HUES64 (cell line): Measurements from ENCODE around the gene MTG1.

ENCODE experiments used
- H3K27ac ChIP-seq: 2 replicates; pipeline ENCODE4 v1.7.0; 2013; ENCODE audit warnings: low read depth, low read length, inconsistent platforms
- H3K27me3 ChIP-seq: 2 replicates; pipeline ENCODE4 v1.6.1; 2013; ENCODE audit warnings: mild to moderate bottlenecking, low read length; ENCODE audit not compliant: insufficient read depth
- H3K36me3 ChIP-seq: 2 replicates; pipeline ENCODE4 v1.6.1; 2013; ENCODE audit warnings: mild to moderate bottlenecking, low read length; ENCODE audit not compliant: insufficient read depth
- H3K4me1 ChIP-seq: 2 replicates; pipeline ENCODE4 v1.6.1; 2013; ENCODE audit warnings: mild to moderate bottlenecking, low read length, moderate library complexity; ENCODE audit not compliant: insufficient read depth
- H3K4me3 ChIP-seq: 2 replicates; pipeline ENCODE4 v1.5.1; 2013; ENCODE audit warnings: mild to moderate bottlenecking, low read length, moderate library complexity
- H3K9ac ChIP-seq: 2 replicates; pipeline ENCODE4 v1.6.1; 2013; ENCODE audit warnings: mild to moderate bottlenecking, low read depth, low read length
- H3K9me3 ChIP-seq: 2 replicates; pipeline ENCODE4 v1.6.1; 2013; ENCODE audit warnings: low read depth, low read length; ENCODE audit not compliant: insufficient read depth
- WGBS: fragments of 150-250, 120-280 bp; methylation state at CpG from one replicate; pipeline ENCODE4 v1.1.7; 2013; ENCODE audit warnings: missing lambda C conversion rate; 5-methylcytosine and 5-hydroxymethylcytosine counted together

MTG1 gene

GRCh38 chr10:133446979-133447378, 53.0 kb downstream of the MTG1 start:
- H3K27ac ChIP-seq, result no peak overlapping the region
- H3K27me3 ChIP-seq, result no peaks in the 10 kb centered on the region
- no peak overlapping the region for H3K4me3 ChIP-seq
- no peaks in the 10 kb centered on the region for H3K36me3 ChIP-seq
- H3K9me3 ChIP-seq, result peaks cover 72% of the 10 kb centered on the region
- 90% methylated on average over 11 of the region's 11 CpGs for whole genome bisulfite sequencing
- H3K9ac ChIP-seq, result no peak overlapping the region
- no peaks in the 10 kb centered on the region for H3K4me1 ChIP-seq

DNA sequence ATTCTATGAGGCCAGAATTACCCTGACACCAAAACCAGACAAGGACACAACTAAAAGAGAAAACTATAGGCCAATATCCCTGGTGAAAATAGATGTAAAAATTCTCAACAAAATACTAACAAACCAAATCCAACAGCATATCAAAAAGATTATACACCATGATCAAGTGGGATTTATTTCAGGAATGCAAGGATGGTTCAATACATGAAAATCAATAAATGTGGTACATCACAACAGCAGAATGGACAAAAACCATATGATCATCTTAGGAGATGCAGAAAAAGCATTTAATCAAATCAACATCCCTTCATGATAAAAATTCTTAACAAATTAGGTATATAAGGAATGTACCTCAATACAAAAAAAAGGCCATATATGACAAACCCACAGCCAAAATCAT, 54.2 kb downstream of the MTG1 start:
- no peaks in the 10 kb centered on the region for H3K4me1 ChIP-seq
- no peaks in the 10 kb centered on the region for H3K27me3 ChIP-seq
- no peak overlapping the region for H3K4me3 ChIP-seq
- no peak overlapping the region for H3K27ac ChIP-seq
- H3K9ac ChIP-seq, result no peak overlapping the region
- no peaks in the 10 kb centered on the region for H3K36me3 ChIP-seq
- H3K9me3 ChIP-seq, result peaks cover 70% of the 10 kb centered on the region

DNA sequence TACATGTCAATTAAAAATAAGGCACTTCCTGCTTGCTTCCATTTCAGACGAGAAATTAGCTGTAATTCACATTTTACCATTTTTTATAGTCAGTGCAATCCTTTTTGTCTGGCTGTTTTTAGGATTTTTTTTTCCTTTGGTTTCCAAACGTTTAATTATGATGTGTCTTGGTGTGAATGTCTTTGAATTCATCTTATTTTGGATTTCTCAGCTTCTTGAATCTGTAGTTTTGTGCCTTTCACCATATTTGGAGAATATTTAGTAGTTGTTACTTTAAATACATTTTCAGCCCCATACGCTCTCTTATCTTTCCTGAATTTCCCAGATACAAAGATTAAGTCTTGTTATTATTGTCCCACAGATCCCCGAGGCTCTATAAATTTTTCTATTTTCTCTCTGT, 57.4 kb downstream of the MTG1 start:
- Histone ChIP-seq H3K9ac (no peak overlapping the region), H3K4me1 (no peaks in the 10 kb centered on the region), H3K27me3 (no peaks in the 10 kb centered on the region), H3K27ac (no peak overlapping the region), H3K36me3 (no peaks in the 10 kb centered on the region), H3K9me3 (peaks cover 82% of the 10 kb centered on the region), H3K4me3 (no peak overlapping the region)
- WGBS, result 52% methylated on average over 3 of the region's 4 CpGs

GRCh38 chr10:133452453-133452852, 58.5 kb downstream of the MTG1 start:
- H3K9me3 ChIP-seq, result peaks cover 82% of the 10 kb centered on the region
- no peaks in the 10 kb centered on the region for H3K4me1 ChIP-seq
- WGBS, result 73% methylated on average over 4 of the region's 4 CpGs

GRCh38 chr10:133453516-133454203, 59.7 kb downstream of the MTG1 start, which contains the start of gene SCART1:
SCART1 (plus strand) TSS chr10:133453945; CDS start chr10:133453998, 53 bp downstream.
- 82% methylated on average over 11 of the region's 11 CpGs for WGBS
- no peak within 1 kb of the TSS for H3K9ac ChIP-seq

More at GRCh38 chr10:133452453-133452852, 58.5 kb downstream of the MTG1 start:
- H3K4me3 ChIP-seq, result no peak overlapping the region
- H3K36me3 ChIP-seq, result no peaks in the 10 kb centered on the region
- H3K27me3 ChIP-seq, result no peaks in the 10 kb centered on the region
- no peak overlapping the region for H3K9ac ChIP-seq
- H3K27ac ChIP-seq, result no peak overlapping the region

DNA sequence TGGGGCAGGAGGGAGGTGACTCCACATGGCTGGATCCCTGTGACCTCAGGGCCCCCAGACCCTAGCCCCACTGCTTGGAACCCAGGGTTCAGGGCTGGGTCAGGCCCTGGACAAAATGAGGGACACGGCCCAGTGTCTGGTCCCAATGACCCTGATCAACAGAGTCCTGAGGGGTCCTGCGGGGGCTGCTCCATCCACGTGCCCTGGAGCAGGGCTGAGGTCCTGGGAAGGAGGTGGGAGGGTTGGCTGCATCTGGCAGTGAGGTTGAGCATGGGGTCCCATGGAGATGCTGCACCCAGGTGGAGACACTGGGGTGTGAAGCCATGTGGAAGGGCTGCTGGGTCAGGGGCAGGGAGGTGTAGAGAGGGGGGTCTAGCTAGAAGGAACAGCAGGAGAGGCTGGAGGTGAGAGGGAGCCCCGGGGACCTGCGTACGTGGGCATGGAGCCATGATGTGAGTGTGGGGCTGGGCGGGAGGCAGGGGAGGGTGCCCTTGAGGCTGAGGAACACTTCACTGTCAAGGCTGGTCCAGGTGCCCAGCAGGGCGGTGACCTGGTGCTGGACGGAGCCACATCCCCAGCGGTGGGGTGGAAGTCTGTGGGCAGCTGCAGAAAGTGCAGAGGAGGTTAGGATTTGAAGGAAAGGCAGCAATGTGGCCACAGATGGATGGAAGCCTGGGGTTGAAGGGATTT, 60.4 kb downstream of the MTG1 start:
- Histone ChIP-seq H3K9me3 (peaks cover 82% of the 10 kb centered on the region), H3K27ac (no peak overlapping the region), H3K27me3 (no peaks in the 10 kb centered on the region), H3K9ac (no peak overlapping the region), H3K36me3 (no peaks in the 10 kb centered on the region), H3K4me1 (no peaks in the 10 kb centered on the region), H3K4me3 (no peak overlapping the region)
- WGBS, result 80% methylated on average over 10 of the region's 10 CpGs

More at GRCh38 chr10:133453516-133454203, 59.7 kb downstream of the MTG1 start, which contains the start of gene SCART1:
- Histone ChIP-seq H3K4me3 (no peak within 1 kb of the TSS), H3K9me3 (peaks cover 82% of the 10 kb centered on the region), H3K27me3 (no peaks in the 10 kb centered on the region), H3K27ac (no peak within 1 kb of the TSS), H3K36me3 (no peaks in the 10 kb centered on the region), H3K4me1 (no peaks in the 10 kb centered on the region)

DNA sequence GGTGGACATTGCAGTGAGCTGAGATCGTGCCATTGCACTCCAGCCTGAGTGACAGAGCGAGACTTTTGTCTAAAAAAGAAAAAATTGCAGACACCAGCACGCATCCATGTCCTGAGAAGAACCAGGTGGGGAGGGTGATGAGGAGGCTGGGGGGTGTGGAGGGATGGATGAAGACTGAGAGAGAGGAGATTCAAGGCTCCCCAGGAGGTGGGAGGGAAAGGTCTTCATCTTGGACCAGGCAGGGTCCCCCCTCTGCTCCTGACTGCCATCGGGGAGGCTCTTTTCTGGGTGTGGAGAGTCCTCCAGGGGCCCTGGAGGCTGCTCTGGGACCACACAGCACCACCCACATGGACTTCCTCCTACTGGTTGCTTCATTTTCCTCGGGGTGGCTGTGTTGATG, 61.2 kb downstream of the MTG1 start:
- Histone ChIP-seq H3K4me3 (no peak overlapping the region), H3K36me3 (no peaks in the 10 kb centered on the region), H3K4me1 (no peaks in the 10 kb centered on the region), H3K27me3 (no peaks in the 10 kb centered on the region), H3K9me3 (peaks cover 76% of the 10 kb centered on the region), H3K27ac (no peak overlapping the region), H3K9ac (no peak overlapping the region)
- 75% methylated on average over 5 of the region's 5 CpGs for WGBS

DNA sequence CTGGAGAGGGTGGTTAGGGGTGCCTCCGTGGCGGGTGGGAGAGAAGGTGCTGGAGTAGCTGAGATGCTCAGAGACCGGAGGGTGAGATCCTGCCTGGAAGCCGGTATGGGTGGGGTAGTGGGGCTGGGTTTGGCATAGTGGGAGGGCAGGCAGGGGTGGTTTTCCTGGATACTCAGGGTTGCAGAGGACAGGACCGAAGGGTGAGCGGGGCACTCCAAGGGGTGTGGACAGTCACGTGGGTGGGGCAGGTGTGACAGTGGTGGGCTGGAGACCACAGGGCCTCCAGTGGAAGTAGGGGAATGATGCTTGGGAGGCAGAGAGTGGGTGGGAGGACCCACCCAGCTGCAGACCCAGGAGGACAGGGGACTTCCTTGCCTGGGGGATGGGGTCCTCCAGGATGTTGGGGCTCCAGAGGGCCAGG, 61.7 kb downstream of the MTG1 start:
- WGBS, result 87% methylated on average over 7 of the region's 7 CpGs
- Histone ChIP-seq H3K4me1 (no peaks in the 10 kb centered on the region), H3K9ac (no peak overlapping the region)

DNA sequence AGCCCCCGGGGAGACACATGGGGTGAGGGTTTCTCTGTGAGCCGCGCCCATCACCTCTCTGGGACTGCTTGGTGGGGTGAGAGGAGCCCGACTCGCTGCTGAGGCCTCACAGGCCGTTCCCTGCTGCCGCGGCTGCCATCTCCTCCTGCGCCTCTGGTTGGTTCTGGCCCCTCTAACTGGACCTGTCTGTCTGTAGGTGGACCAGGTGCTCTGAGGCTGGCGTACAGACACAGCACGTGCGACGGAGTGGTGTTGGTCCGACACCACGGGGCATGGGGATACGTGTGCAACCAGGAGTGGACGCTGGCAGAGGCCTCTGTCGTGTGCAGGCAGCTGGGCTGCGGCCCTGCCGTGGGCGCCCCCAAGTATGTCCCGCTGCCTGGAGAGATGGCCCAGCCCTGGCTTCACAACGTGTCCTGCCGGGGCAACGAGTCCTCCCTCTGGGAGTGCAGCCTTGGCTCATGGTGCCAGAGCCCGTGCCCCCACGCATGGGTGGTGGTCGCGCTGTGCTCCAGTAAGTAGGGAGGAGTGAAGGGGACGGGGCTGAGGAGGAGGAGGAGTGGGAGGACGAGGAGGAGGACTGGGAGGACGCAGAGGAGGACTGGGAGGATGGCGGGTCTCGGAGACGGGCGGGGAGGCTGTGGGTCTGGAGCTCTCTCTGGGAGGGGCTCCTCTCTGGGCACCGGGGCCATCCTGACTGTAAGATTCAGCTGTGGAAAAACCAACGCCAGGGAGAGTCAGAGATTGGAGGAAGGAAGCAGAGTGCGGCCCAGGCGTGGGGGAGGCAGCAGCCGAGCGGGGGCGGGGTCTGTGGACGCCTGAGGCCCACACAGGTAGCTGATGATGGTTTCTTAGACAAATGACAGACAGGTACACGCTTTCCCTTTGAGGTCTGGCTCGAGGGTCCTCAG, 62.3 kb downstream of the MTG1 start:
- 85% methylated on average over 46 of the region's 46 CpGs for WGBS
- H3K9me3 ChIP-seq, result peaks cover 75% of the 10 kb centered on the region

More for the DNA sequence above, 61.7 kb downstream of the MTG1 start:
- H3K27me3 ChIP-seq, result no peaks in the 10 kb centered on the region
- peaks cover 76% of the 10 kb centered on the region for H3K9me3 ChIP-seq
- H3K4me3 ChIP-seq, result no peak overlapping the region
- no peak overlapping the region for H3K27ac ChIP-seq
- H3K36me3 ChIP-seq, result no peaks in the 10 kb centered on the region

GRCh38 chr10:133457100-133457841, 63.3 kb downstream of the MTG1 start:
- peaks cover 83% of the 10 kb centered on the region for H3K9me3 ChIP-seq
- no peaks in the 10 kb centered on the region for H3K36me3 ChIP-seq
- H3K27ac ChIP-seq, result no peak overlapping the region
- H3K27me3 ChIP-seq, result no peaks in the 10 kb centered on the region
- no peak overlapping the region for H3K9ac ChIP-seq
- WGBS, result 87% methylated on average over 34 of the region's 34 CpGs
- no peak overlapping the region for H3K4me3 ChIP-seq
- H3K4me1 ChIP-seq, result no peaks in the 10 kb centered on the region

More for the DNA sequence above, 62.3 kb downstream of the MTG1 start:
- Histone ChIP-seq H3K9ac (no peak overlapping the region), H3K27ac (no peak overlapping the region), H3K27me3 (no peaks in the 10 kb centered on the region), H3K4me3 (no peak overlapping the region), H3K36me3 (no peaks in the 10 kb centered on the region), H3K4me1 (no peaks in the 10 kb centered on the region)
